SH-SY5Y (cell line): ENCODE measurements around the gene SLC23A2.

Experiments used
- GATA2 ChIP-seq: IDR thresholded peaks from 2 replicates; pipeline ENCODE4 v1.6.1; 2011; ENCODE audit warnings: mild to moderate bottlenecking, low read depth, low read length
- GATA3 ChIP-seq: IDR thresholded peaks from 2 replicates; pipeline ENCODE4 v1.6.1; 2011; ENCODE audit warnings: low read depth, mild to moderate bottlenecking, low read length, moderate library complexity

DNA sequence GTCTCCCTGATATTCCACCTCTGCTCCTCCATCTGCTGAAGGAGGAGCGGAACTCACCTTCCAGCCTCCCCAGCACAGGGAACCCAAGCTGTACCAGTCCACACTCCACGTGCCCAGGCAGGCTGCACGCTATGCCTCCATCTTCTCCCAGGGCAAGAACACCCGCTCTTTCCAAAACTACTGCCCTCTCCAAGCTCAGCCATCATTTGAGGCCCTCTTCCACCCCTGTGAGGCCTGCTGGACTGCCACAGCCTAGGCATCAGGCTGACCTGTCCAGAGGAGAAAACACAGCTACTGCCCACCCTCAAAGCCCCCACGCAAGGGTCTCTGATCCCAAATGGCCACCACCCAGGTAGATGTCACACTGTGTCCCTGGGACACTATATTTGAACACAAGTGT lies 179.7 kb downstream of the SLC23A2 start:
- TF ChIP-seq GATA3 (no peak), GATA2 (no peak)
